HG03159 (cell line): ENCODE results near the gene ULBP3.
"Not testable (repeated sequence)": the region's sequence is repeated elsewhere in the genome, so short reads cannot be mapped to it uniquely, and the experiment has no call there.

Experiments used
- ATAC-seq: cut with Tn5 transposase; IDR thresholded peaks from one replicate; pipeline ENCODE4 v1.9.1; 2021; ENCODE audit warnings: mild to moderate bottlenecking, moderate library complexity; ENCODE audit not compliant: unreplicated experiment

Gene ULBP3

GRCh38 chr6:150043501-150044412 lies 25.2 kb downstream of the ULBP3 start:
- ATAC-seq = no peak

GRCh38 chr6:150043096-150043495 lies 25.8 kb downstream of the ULBP3 start:
- no peak for ATAC-seq

GRCh38 chr6:150038202-150039062 lies 30.5 kb downstream of the ULBP3 start:
- no peak for ATAC-seq

GRCh38 chr6:150037526-150038201 lies 31.3 kb downstream of the ULBP3 start:
- ATAC-seq = no peak

- ATAC-seq = no peak
Observed at GRCh38 chr6:150036081-150036480, 32.8 kb downstream of the ULBP3 start.

GRCh38 chr6:150033207-150033771 lies 35.6 kb downstream of the ULBP3 start:
- no peak for ATAC-seq

GRCh38 chr6:150032598-150032997 lies 36.3 kb downstream of the ULBP3 start:
- ATAC-seq = no peak

- no peak for ATAC-seq
Observed at GRCh38 chr6:150030611-150031010, 38.3 kb downstream of the ULBP3 start.

- no peak for ATAC-seq
Observed at GRCh38 chr6:150029749-150030148, 39.2 kb downstream of the ULBP3 start.

GRCh38 chr6:150029276-150029675 lies 39.6 kb downstream of the ULBP3 start:
- no peak for ATAC-seq

- ATAC-seq = no peak
Observed at GRCh38 chr6:150028799-150029198, 40.1 kb downstream of the ULBP3 start.

- no peak for ATAC-seq
Observed at GRCh38 chr6:150027806-150028565, 40.9 kb downstream of the ULBP3 start.

- no peak for ATAC-seq
Observed at GRCh38 chr6:150026976-150027805, 41.7 kb downstream of the ULBP3 start.

- ATAC-seq = no peak
Observed at GRCh38 chr6:150025201-150025917, 43.6 kb downstream of the ULBP3 start, which contains the start of gene RAET1L. RAET1L (minus strand) TSS chr6:150025532; CDS start chr6:150025471, 61 bp downstream.

- no peak for ATAC-seq
Observed at GRCh38 chr6:150024646-150025155, 44.2 kb downstream of the ULBP3 start.

- ATAC-seq = not testable (repeated sequence)
Observed at GRCh38 chr6:150024021-150024420, 44.9 kb downstream of the ULBP3 start.

- ATAC-seq = not testable (repeated sequence)
Observed at GRCh38 chr6:150021870-150022269, 47.1 kb downstream of the ULBP3 start.
